ENCODE data around the gene HAPLN3. TPM values are rescaled to one million over a fixed set of nuclear protein-coding genes. Genes with fewer than 3 reads are reported as not detected.

The HAPLN3 gene
- total and polyA plus RNA-seq, 4 donors, result 12.6 to 20.3 (median 18.4) TPM

DNA sequence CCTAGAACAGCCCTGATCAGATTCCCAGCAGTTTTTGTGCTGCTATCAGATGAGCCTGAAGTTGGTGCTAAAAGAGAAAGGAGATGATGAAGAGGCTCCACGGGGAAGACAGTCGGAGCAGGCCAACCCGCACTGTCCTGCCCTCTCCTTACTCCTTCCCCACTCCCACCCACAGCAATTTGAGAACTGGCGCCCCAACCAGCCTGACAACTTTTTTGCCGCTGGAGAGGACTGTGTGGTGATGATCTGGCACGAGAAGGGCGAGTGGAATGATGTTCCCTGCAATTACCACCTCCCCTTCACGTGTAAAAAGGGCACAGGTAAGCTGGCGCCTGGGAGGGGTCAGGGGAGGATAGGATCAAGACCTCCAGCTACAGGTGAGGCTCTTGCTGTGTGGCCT lies 22.6 kb downstream of the HAPLN3 start:
- DNase-seq (ENCODE audit: low read depth in 4 of 6, low spot score in 6 of 6), result no peak
- no peaks in the 10 kb centered on the region for H3K27me3 ChIP-seq (ENCODE audit: control insufficient read depth, insufficient read depth, low read length)
- H3K9me3 ChIP-seq (ENCODE audit: control insufficient read depth, insufficient read depth, low read length), result no peaks in the 10 kb centered on the region
- peaks cover 20% of the 10 kb centered on the region for H3K36me3 ChIP-seq (ENCODE audit: control insufficient read depth, insufficient read depth, low read length)
- WGBS (ENCODE audit: insufficient coverage), result 100% methylated on average over 2 of the region's 9 CpGs
- H3K4me1 ChIP-seq (ENCODE audit: control insufficient read depth, insufficient read depth, low read length), result no peaks in the 10 kb centered on the region
- H3K4me3 ChIP-seq (ENCODE audit: low read depth, low read length), result no peak overlapping the region
- H3K27ac ChIP-seq (ENCODE audit: low read depth, low read length), result no peak overlapping the region

DNA sequence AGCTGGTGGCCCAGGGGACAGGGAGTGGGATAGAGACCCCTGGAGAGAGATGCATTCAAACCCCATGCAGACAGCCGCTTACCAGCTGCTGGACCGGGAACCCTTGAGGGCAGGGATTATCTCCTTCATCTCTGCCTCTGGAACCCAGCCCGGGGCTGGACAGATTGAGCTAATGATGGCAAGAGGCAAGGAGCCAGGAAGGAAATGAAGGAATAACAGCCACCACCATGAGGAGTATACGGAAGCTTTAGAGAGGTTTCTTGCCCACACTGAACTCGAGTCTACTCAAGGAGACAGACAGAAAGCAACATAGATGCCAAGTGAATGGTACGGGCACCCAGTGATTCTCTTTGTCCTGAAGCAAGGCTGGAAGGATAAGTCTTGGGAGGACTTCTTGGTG lies 23.2 kb downstream of the HAPLN3 start:
- H3K4me1 ChIP-seq (ENCODE audit: control insufficient read depth, insufficient read depth, low read length), result no peaks in the 10 kb centered on the region
- no peaks in the 10 kb centered on the region for H3K27me3 ChIP-seq (ENCODE audit: control insufficient read depth, insufficient read depth, low read length)
- DNase-seq (ENCODE audit: low read depth in 4 of 6, low spot score in 6 of 6), result no peak
- H3K36me3 ChIP-seq (ENCODE audit: control insufficient read depth, insufficient read depth, low read length), result peaks cover 16% of the 10 kb centered on the region
- 91% methylated on average over 4 of the region's 6 CpGs for WGBS (ENCODE audit: insufficient coverage)
- H3K27ac ChIP-seq (ENCODE audit: low read depth, low read length), result no peak overlapping the region
- no peaks in the 10 kb centered on the region for H3K9me3 ChIP-seq (ENCODE audit: control insufficient read depth, insufficient read depth, low read length)
- H3K4me3 ChIP-seq (ENCODE audit: low read depth, low read length), result no peak overlapping the region

DNA sequence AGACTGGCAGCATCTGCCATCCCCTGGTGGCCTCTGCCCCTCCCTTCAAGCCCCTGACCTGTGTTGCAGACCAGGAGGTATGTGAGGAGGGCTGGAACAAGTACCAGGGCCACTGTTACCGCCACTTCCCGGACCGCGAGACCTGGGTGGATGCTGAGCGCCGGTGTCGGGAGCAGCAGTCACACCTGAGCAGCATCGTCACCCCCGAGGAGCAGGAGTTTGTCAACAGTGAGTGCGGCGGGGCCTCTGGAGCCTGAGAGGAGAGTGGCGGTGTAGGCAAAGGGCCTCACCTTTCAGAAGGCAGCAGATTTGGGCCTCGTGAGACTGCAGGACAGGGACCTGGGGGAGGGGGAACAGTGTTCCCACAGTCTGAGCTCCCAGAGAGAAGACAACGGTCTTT lies 24.0 kb downstream of the HAPLN3 start:
- H3K27ac ChIP-seq (ENCODE audit: low read depth, low read length), result no peak overlapping the region
- DNase-seq (ENCODE audit: low read depth in 4 of 6, low spot score in 6 of 6), result no peak
- H3K36me3 ChIP-seq (ENCODE audit: control insufficient read depth, insufficient read depth, low read length), result peaks cover 11% of the 10 kb centered on the region
- H3K9me3 ChIP-seq (ENCODE audit: control insufficient read depth, insufficient read depth, low read length), result no peaks in the 10 kb centered on the region
- WGBS (ENCODE audit: insufficient coverage), result 79% methylated on average over 14 of the region's 14 CpGs
- H3K27me3 ChIP-seq (ENCODE audit: control insufficient read depth, insufficient read depth, low read length), result no peaks in the 10 kb centered on the region
- H3K4me3 ChIP-seq (ENCODE audit: low read depth, low read length), result no peak overlapping the region
- H3K4me1 ChIP-seq (ENCODE audit: control insufficient read depth, insufficient read depth, low read length), result no peaks in the 10 kb centered on the region

- 89% methylated on average over 7 of the region's 10 CpGs for WGBS (ENCODE audit: insufficient coverage)
- Histone ChIP-seq H3K9me3 (ENCODE audit: control insufficient read depth, insufficient read depth, low read length) (no peaks in the 10 kb centered on the region), H3K4me3 (ENCODE audit: low read depth, low read length) (no peak overlapping the region), H3K36me3 (ENCODE audit: control insufficient read depth, insufficient read depth, low read length) (peaks cover 4% of the 10 kb centered on the region), H3K27me3 (ENCODE audit: control insufficient read depth, insufficient read depth, low read length) (no peaks in the 10 kb centered on the region), H3K4me1 (ENCODE audit: control insufficient read depth, insufficient read depth, low read length) (no peaks in the 10 kb centered on the region), H3K27ac (ENCODE audit: low read depth, low read length) (no peak overlapping the region)
- DNase-seq (ENCODE audit: low read depth in 4 of 6, low spot score in 6 of 6), result no peak
Observed at GRCh38 chr15:88866295-88866881, 29.0 kb downstream of the HAPLN3 start.

- H3K4me1 ChIP-seq (ENCODE audit: control insufficient read depth, insufficient read depth, low read length), result no peaks in the 10 kb centered on the region
- no peaks in the 10 kb centered on the region for H3K9me3 ChIP-seq (ENCODE audit: control insufficient read depth, insufficient read depth, low read length)
- DNase-seq (ENCODE audit: low read depth in 4 of 6, low spot score in 6 of 6), result no peak
- no peaks in the 10 kb centered on the region for H3K36me3 ChIP-seq (ENCODE audit: control insufficient read depth, insufficient read depth, low read length)
- 72% methylated on average over 4 of the region's 6 CpGs for WGBS (ENCODE audit: insufficient coverage)
- no peak overlapping the region for H3K27ac ChIP-seq (ENCODE audit: low read depth, low read length)
- no peak overlapping the region for H3K4me3 ChIP-seq (ENCODE audit: low read depth, low read length)
- no peaks in the 10 kb centered on the region for H3K27me3 ChIP-seq (ENCODE audit: control insufficient read depth, insufficient read depth, low read length)
Observed at GRCh38 chr15:88865498-88866099, 29.7 kb downstream of the HAPLN3 start.

GRCh38 chr15:88864861-88865497 lies 30.4 kb downstream of the HAPLN3 start:
- no peak overlapping the region for H3K4me3 ChIP-seq (ENCODE audit: low read depth, low read length)
- H3K9me3 ChIP-seq (ENCODE audit: control insufficient read depth, insufficient read depth, low read length), result no peaks in the 10 kb centered on the region
- no peaks in the 10 kb centered on the region for H3K36me3 ChIP-seq (ENCODE audit: control insufficient read depth, insufficient read depth, low read length)
- no peak overlapping the region for H3K27ac ChIP-seq (ENCODE audit: low read depth, low read length)
- 48% methylated on average over 2 of the region's 4 CpGs for WGBS (ENCODE audit: insufficient coverage)
- H3K4me1 ChIP-seq (ENCODE audit: control insufficient read depth, insufficient read depth, low read length), result no peaks in the 10 kb centered on the region
- H3K27me3 ChIP-seq (ENCODE audit: control insufficient read depth, insufficient read depth, low read length), result no peaks in the 10 kb centered on the region
- no peak for DNase-seq (ENCODE audit: low read depth in 4 of 6, low spot score in 6 of 6)

- Histone ChIP-seq H3K27ac (ENCODE audit: low read depth, low read length) (no peak overlapping the region), H3K36me3 (ENCODE audit: control insufficient read depth, insufficient read depth, low read length) (no peaks in the 10 kb centered on the region), H3K9me3 (ENCODE audit: control insufficient read depth, insufficient read depth, low read length) (no peaks in the 10 kb centered on the region), H3K4me3 (ENCODE audit: low read depth, low read length) (no peak overlapping the region), H3K4me1 (ENCODE audit: control insufficient read depth, insufficient read depth, low read length) (no peaks in the 10 kb centered on the region), H3K27me3 (ENCODE audit: control insufficient read depth, insufficient read depth, low read length) (no peaks in the 10 kb centered on the region)
- WGBS (ENCODE audit: insufficient coverage), result no CpG with 5 or more reads among the region's 1 CpG
- no peak for DNase-seq (ENCODE audit: low read depth in 4 of 6, low spot score in 6 of 6)
Observed at GRCh38 chr15:88863412-88863811, 31.9 kb downstream of the HAPLN3 start.

DNA sequence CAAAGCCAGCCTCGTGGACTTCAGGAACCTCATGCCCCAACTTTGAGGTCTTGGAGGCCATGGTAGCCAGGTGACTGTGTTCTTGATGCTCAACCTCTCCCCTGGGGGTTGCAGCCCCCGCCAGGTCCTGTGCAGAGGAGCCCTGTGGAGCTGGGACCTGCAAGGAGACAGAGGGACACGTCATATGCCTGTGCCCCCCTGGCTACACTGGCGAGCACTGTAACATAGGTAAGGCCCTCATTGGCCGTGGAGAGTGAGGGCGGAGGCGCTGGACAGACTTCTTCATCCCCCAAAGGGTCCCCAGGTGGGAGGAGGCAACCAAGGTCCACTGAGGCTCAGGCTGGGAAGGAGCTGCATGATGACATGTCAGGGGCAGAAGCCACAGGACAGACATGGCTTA lies 35.1 kb downstream of the HAPLN3 start:
- no peak for DNase-seq (ENCODE audit: low read depth in 4 of 6, low spot score in 6 of 6)
- H3K9me3 ChIP-seq (ENCODE audit: control insufficient read depth, insufficient read depth, low read length), result no peaks in the 10 kb centered on the region
- H3K27me3 ChIP-seq (ENCODE audit: control insufficient read depth, insufficient read depth, low read length), result no peaks in the 10 kb centered on the region
- H3K4me3 ChIP-seq (ENCODE audit: low read depth, low read length), result no peak overlapping the region
- 86% methylated on average over 7 of the region's 7 CpGs for WGBS (ENCODE audit: insufficient coverage)
- H3K4me1 ChIP-seq (ENCODE audit: control insufficient read depth, insufficient read depth, low read length), result no peaks in the 10 kb centered on the region
- no peak overlapping the region for H3K27ac ChIP-seq (ENCODE audit: low read depth, low read length)
- no peaks in the 10 kb centered on the region for H3K36me3 ChIP-seq (ENCODE audit: control insufficient read depth, insufficient read depth, low read length)

- H3K9me3 ChIP-seq (ENCODE audit: control insufficient read depth, insufficient read depth, low read length), result no peaks in the 10 kb centered on the region
- H3K27ac ChIP-seq (ENCODE audit: low read depth, low read length), result no peak overlapping the region
- no peak overlapping the region for H3K4me3 ChIP-seq (ENCODE audit: low read depth, low read length)
- 58% methylated on average over 6 of the region's 7 CpGs for WGBS (ENCODE audit: insufficient coverage)
- H3K27me3 ChIP-seq (ENCODE audit: control insufficient read depth, insufficient read depth, low read length), result no peaks in the 10 kb centered on the region
- no peaks in the 10 kb centered on the region for H3K36me3 ChIP-seq (ENCODE audit: control insufficient read depth, insufficient read depth, low read length)
- DNase-seq (ENCODE audit: low read depth in 4 of 6, low spot score in 6 of 6), result peak in 1 of 6 donors; percentile 28
- no peaks in the 10 kb centered on the region for H3K4me1 ChIP-seq (ENCODE audit: control insufficient read depth, insufficient read depth, low read length)
Observed at GRCh38 chr15:88859550-88859949, 35.8 kb downstream of the HAPLN3 start.

DNA sequence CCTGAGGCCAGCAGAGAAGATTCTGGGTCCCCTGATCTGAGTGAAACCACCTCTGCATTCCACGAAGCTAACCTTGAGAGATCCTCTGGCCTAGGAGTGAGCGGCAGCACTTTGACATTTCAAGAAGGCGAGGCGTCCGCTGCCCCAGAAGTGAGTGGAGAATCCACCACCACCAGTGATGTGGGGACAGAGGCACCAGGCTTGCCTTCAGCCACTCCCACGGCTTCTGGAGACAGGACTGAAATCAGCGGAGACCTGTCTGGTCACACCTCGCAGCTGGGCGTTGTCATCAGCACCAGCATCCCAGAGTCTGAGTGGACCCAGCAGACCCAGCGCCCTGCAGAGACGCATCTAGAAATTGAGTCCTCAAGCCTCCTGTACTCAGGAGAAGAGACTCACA lies 36.4 kb downstream of the HAPLN3 start:
- H3K36me3 ChIP-seq (ENCODE audit: control insufficient read depth, insufficient read depth, low read length), result no peaks in the 10 kb centered on the region
- no peak overlapping the region for H3K4me3 ChIP-seq (ENCODE audit: low read depth, low read length)
- no peaks in the 10 kb centered on the region for H3K4me1 ChIP-seq (ENCODE audit: control insufficient read depth, insufficient read depth, low read length)
- H3K9me3 ChIP-seq (ENCODE audit: control insufficient read depth, insufficient read depth, low read length), result no peaks in the 10 kb centered on the region
- DNase-seq (ENCODE audit: low read depth in 4 of 6, low spot score in 6 of 6), result no peak
- H3K27me3 ChIP-seq (ENCODE audit: control insufficient read depth, insufficient read depth, low read length), result no peaks in the 10 kb centered on the region
- WGBS (ENCODE audit: insufficient coverage), result 92% methylated on average over 11 of the region's 11 CpGs
- H3K27ac ChIP-seq (ENCODE audit: low read depth, low read length), result no peak overlapping the region
